Kidney epithelial cell (primary cell): ENCODE data around the gene KCNQ1. TPM values are rescaled to one million over a fixed set of nuclear protein-coding genes. Genes with fewer than 3 reads are reported as not detected.

Source experiments
- DNase-seq: peaks from one replicate; pipeline ENCODE4 v3.0.0-alpha.2; 2010; ENCODE audit warnings: low read depth
- H3K27me3 ChIP-seq: 2 replicates; pipeline ENCODE4 v1.6.0; 2011; ENCODE audit warnings: low read length; ENCODE audit not compliant: control insufficient read depth, insufficient read depth
- H3K36me3 ChIP-seq: 2 replicates; pipeline ENCODE4 v1.5.1; 2011; ENCODE audit warnings: low read length; ENCODE audit not compliant: control insufficient read depth, insufficient read depth
- H3K4me3 ChIP-seq: 2 replicates; pipeline ENCODE4 v1.5.1; 2011; ENCODE audit warnings: low read depth, mild to moderate bottlenecking, control low read depth, low read length
- CTCF ChIP-seq: IDR thresholded peaks from 2 replicates; pipeline ENCODE4 v1.5.1; 2011; ENCODE audit warnings: mild to moderate bottlenecking, moderate library complexity, low read length, control low read depth, inconsistent platforms; ENCODE audit not compliant: insufficient read depth, poor library complexity, severe bottlenecking
- total RNA-seq: library from RNA; depleted of rRNA; stranded (reverse); fragments of >200 nt; gene quantifications from 2 replicates; pipeline ENCODE4 v1.2.3, GENCODE V29; 2015

The KCNQ1 gene
- total RNA-seq, 1 donor from 2014 or later, result 2.3 TPM

- Histone ChIP-seq H3K4me3 (no peak overlapping the region), H3K36me3 (no peaks in the 10 kb centered on the region), H3K27me3 (peaks cover 20% of the 10 kb centered on the region)
- no peak for TF ChIP-seq CTCF
- no peak for DNase-seq
These were observed 279.3 kb downstream of the KCNQ1 start for GRCh38 chr11:2724104-2724503.

- Histone ChIP-seq H3K27me3 (peaks cover 20% of the 10 kb centered on the region), H3K36me3 (no peaks in the 10 kb centered on the region), H3K4me3 (no peak overlapping the region)
- TF ChIP-seq CTCF, result no peak
- DNase-seq, result no peak
These were observed 280.0 kb downstream of the KCNQ1 start for GRCh38 chr11:2724653-2725367.

- peaks cover 16% of the 10 kb centered on the region for H3K27me3 ChIP-seq
- DNase-seq, result no peak
These were observed 280.8 kb downstream of the KCNQ1 start for GRCh38 chr11:2725368-2726300.

GRCh38 chr11:2726964-2727363 is 282.2 kb downstream of the KCNQ1 start:
- peaks cover 16% of the 10 kb centered on the region for H3K27me3 ChIP-seq
- TF ChIP-seq CTCF, result no peak
- no peaks in the 10 kb centered on the region for H3K36me3 ChIP-seq
- H3K4me3 ChIP-seq, result no peak overlapping the region
- DNase-seq, result no peak

More at GRCh38 chr11:2725368-2726300, 280.8 kb downstream of the KCNQ1 start:
- no peak for TF ChIP-seq CTCF
- Histone ChIP-seq H3K36me3 (no peaks in the 10 kb centered on the region), H3K4me3 (no peak overlapping the region)

- no peak for TF ChIP-seq CTCF
- Histone ChIP-seq H3K4me3 (no peak overlapping the region), H3K27me3 (peaks cover 16% of the 10 kb centered on the region), H3K36me3 (no peaks in the 10 kb centered on the region)
- DNase-seq, result no peak
These were observed 283.4 kb downstream of the KCNQ1 start for GRCh38 chr11:2728128-2728662.
